Activated CD4-positive, alpha-beta T cell treated with anti-CD3 and anti-CD28 coated beads for 1 hour (primary cell): Measurements from ENCODE around the gene APCDD1.
"Not testable (repeated sequence)": the region's sequence is repeated elsewhere in the genome, so short reads cannot be mapped to it uniquely, and the experiment has no call there.

Source experiments
- DNase-seq: peaks from one replicate; pipeline ENCODE4 v3.0.0-alpha.2; 2020

The APCDD1 gene

GRCh38 chr18:10464161-10464648 is 9.8 kb downstream of the APCDD1 start:
- DNase-seq: not testable (repeated sequence)

GRCh38 chr18:10465174-10465939 is 10.9 kb downstream of the APCDD1 start:
- no peak for DNase-seq

DNA sequence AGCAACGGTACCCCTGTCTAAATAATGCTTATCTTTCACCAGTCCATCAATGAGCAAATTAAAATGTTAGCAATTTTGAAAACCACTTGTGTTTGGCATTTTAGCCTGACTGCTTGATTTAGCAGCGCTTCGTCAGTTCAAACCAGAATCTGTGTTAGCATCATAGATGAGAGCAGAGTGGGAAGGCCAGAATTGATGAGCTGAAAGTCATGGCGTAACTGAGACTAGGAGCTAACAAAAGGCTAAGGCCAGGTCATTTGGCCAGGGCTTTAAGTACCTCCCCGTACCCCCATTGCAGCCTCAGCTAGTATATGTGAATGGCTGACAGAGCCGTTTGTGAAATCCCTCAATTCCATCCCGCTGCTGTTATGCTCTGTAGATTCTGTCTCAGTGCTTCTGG is 16.0 kb downstream of the APCDD1 start:
- DNase-seq: no peak

DNA sequence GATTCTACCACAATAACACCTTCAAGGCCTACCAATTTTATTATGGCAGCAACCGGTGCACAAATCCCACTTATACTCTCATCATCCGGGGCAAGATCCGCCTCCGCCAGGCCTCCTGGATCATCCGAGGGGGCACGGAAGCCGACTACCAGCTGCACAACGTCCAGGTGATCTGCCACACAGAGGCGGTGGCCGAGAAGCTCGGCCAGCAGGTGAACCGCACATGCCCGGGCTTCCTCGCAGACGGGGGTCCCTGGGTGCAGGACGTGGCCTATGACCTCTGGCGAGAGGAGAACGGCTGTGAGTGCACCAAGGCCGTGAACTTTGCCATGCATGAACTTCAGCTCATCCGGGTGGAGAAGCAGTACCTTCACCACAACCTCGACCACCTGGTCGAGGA is 17.1 kb downstream of the APCDD1 start:
- DNase-seq: no peak

- DNase-seq: no peak
Observed at GRCh38 chr18:10473132-10473531, 18.7 kb downstream of the APCDD1 start.

DNA sequence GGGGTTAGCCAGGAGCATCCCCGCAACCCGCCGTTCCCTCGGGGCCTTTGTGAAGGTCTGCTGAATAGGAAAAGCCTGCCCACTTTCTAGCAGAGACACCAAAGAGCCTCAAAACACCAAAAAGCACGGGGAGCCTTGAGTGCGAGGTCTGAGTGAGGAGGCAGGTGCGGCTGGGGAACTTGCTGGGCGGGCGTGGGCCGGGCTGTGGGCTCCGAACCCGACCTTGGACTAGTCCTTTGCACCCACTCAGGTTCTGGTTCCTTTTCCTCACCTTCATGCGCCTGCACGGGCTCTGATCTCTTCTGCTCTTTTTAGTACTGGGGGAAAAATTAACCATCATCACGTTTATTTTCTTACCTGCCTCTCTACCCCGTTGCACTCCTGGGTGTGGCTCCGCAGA is 19.9 kb downstream of the APCDD1 start:
- no peak for DNase-seq

GRCh38 chr18:10475276-10475653 is 20.8 kb downstream of the APCDD1 start:
- no peak for DNase-seq

DNA sequence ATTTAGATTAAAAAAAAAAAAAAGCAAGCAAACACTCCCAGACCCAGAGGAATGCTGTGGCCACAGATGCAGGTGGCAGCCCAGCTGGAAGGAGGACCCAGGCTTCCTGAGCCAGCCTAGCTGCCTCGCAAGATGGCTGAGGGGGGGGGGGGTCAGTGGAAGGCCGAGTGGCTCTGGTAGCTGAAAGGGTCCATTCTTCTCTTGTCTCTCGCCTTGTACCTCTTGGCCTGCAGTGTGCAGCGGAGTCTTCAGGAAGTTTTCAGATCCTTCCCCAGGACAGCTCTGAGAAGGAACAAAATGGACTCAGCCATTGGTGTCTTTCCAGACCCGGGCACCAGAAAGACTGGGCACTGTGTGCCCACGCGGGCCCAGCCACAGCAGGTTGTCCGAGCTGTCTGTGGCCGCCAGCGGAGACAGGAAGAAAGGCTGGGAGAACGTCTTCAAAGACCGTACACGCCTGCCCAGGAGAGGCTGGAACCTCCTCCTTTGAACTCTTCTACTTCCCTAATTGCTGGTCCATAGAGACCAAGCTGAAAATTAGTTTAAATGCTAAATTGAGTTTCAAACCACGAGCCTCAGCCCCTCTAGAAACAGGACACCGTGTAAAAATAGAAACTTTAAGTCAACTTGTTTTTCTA is 21.3 kb downstream of the APCDD1 start:
- no peak for DNase-seq

DNA sequence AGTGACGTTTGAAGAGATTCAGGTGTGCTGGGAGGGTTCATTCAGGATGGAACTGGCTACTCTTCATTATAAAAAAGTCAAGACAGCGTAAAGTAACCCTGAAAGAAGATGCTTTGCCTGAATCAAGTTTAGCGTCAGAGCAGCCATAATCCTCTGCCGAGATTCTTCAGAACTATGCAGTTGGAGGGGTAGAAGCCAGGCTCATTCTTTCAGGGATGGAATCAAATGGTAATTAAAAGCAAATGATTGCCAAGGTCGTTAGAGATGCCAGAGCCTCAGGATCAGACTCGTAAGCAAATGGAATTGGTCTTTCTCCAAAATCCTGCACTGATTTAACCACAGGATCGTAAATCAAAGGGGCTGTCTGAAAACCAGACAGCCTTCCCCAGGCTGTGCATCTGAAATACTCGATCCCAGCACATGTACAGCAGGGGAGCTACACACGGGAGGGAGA is 21.9 kb downstream of the APCDD1 start:
- no peak for DNase-seq

GRCh38 chr18:10477121-10477862 is 22.9 kb downstream of the APCDD1 start:
- DNase-seq: no peak

DNA sequence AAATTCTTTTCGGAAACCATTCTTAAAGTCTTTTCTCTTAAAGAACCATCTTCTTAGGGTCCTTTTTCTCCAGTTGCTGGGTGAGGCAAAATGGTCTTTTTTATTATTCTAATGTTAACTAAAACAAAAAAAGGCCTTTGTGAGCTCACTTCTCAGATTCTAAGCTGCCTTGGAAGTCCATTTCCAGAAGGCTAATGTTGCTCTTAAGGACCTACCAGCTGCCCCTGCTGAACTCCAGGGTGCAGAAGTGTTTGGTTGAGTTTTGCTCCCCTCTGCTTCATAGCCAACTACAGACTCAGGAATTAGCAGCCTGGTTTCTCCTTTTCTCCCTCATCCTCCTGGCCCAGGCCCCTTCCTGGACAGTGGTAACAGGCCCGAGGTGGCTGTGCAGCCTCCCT is 23.4 kb downstream of the APCDD1 start:
- no peak for DNase-seq

DNA sequence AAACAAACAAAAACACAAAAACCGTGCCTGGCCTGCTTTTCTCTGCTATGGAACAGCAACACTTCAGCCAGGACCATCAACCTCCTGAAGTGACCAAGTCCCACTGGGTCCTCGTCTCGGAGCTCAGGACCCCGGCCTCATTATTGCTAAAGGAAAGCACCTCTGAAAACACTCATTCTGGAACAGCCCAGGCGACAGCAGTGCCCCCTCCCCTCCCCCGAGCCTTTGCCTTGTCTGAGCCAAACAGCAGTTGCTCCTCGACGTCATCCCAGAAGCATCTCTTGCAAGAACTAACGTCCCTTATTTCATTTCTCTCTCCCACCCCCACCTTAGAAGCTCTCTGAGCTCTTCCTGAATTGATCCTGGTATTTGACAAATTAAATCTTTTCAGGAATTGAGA is 27.4 kb downstream of the APCDD1 start:
- DNase-seq: no peak

- no peak for DNase-seq
Observed at GRCh38 chr18:10482363-10482984, 28.0 kb downstream of the APCDD1 start.

- DNase-seq: no peak
Observed at GRCh38 chr18:10482985-10483949, 28.8 kb downstream of the APCDD1 start.

DNA sequence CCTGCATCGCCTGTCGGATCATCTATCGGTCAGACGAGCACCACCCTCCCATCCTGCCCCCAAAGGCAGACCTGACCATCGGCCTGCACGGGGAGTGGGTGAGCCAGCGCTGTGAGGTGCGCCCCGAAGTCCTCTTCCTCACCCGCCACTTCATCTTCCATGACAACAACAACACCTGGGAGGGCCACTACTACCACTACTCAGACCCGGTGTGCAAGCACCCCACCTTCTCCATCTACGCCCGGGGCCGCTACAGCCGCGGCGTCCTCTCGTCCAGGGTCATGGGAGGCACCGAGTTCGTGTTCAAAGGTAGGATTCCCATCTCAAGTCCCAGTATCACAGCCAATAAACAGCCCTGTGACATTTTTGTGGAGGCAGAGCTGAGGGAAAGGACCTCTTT is 31.0 kb downstream of the APCDD1 start:
- no peak for DNase-seq

DNA sequence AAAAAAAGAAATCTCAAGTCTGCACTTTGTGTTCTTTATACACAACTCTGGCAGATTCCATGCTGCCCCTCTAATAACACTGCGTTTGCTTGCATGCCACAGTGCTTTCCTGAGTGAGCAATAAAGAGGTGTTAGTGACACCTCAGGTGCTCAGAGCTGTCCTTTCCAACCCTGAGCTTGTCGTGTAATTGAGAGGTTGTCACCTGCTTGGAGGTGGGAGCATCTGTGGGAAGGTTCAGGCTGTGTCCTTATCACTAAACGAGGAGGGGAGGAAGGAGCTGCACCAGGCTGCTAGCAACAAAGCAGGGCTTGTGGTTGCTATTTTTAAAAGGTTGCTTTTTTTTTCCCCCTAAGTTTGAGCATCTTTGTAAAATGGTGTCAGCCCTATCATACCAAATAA is 31.9 kb downstream of the APCDD1 start:
- DNase-seq: no peak

- no peak for DNase-seq
Observed at GRCh38 chr18:10487154-10487553, 32.7 kb downstream of the APCDD1 start.

DNA sequence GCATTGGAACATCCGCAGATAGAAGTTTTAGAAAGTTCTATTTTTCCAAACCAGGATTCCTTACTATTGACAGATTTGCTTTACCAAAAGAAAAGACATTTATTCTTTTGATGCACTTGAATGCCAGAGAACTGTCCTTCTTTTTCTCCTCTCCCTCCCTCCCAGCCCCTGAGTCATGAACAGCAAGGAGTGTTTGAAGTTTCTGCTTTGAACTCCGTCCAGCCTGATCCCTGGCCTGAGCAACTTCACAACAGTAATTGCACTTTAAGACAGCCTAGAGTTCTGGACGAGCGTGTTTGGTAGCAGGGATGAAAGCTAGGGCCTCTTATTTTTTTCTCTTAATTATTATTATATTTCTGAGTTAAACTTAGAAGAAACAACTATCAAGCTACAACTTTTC is 33.6 kb downstream of the APCDD1 start:
- no peak for DNase-seq

GRCh38 chr18:10490401-10491165 is 36.1 kb downstream of the APCDD1 start:
- DNase-seq: peak; percentile 27

- DNase-seq: no peak
Observed at GRCh38 chr18:10495936-10496335, 41.5 kb downstream of the APCDD1 start.

DNA sequence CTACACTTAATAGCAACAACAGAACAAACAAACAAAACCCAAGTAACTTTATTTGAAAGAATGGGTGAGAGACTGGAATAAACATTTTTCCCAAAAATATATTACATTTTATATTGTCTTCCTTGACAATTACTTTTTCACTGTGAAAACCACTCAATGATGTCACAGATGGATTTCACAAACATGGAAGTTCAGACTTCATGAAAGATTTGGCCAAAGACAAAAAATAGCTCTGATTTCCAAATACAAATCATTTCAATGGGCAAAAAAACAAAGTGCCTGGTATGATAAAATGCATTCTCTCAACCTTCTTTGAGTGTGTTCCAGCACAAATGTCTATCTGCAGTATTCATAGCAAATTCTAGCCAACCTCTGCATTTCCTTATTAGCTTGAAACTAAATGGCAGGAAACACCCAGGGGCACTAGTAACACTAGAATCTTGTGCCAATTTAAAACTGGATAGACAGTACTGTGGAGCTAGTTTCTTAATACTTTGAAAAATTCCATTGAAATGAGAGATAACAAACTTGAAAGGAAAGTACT is 42.8 kb downstream of the APCDD1 start:
- no peak for DNase-seq
